Testis (tissue), 3 donors: ENCODE results near the gene OR2T5. TPM values are rescaled to one million over a fixed set of nuclear protein-coding genes. Genes with fewer than 3 reads are reported as not detected.
"Not testable (repeated sequence)": the region's sequence is repeated elsewhere in the genome, so short reads cannot be mapped to it uniquely, and the experiment has no call there.

Experiments used
- DNase-seq: peaks from one replicate; pipeline ENCODE4 v3.0.0-alpha.2; 2019
- H3K27ac ChIP-seq, 2 donors: fragments of 200-600 bp; sonication (generic); one replicate each; pipeline ENCODE4 v1.5.1; 2019
- H3K27me3 ChIP-seq: fragments of 200-600 bp; sonication (generic); one replicate; pipeline ENCODE4 v1.5.1; 2019
- H3K36me3 ChIP-seq: fragments of 200-600 bp; sonication (generic); one replicate; pipeline ENCODE4 v1.5.1; 2017; ENCODE audit warnings: low read depth; ENCODE audit errors: missing control alignments
- H3K4me1 ChIP-seq: fragments of 200-600 bp; sonication (generic); one replicate; pipeline ENCODE4 v1.5.1; 2019
- H3K4me3 ChIP-seq, 2 donors: fragments of 200-600 bp; sonication (generic); one replicate each; pipeline ENCODE4 v1.5.1; 2017 to 2019
- H3K9me3 ChIP-seq: fragments of 200-600 bp; sonication (generic); one replicate; pipeline ENCODE4 v1.5.1; 2017
- POLR2A ChIP-seq: fragments of 450-650 bp; IDR thresholded peaks from one replicate; pipeline ENCODE4 v1.6.1; 2017; ENCODE audit warnings: antibody characterized with exemption, mild to moderate bottlenecking, moderate library complexity
- WGBS, 2 donors: methylation state at CpG; one replicate each; pipeline ENCODE4 v1.1.5; 2018; 5-methylcytosine and 5-hydroxymethylcytosine counted together
- intact Hi-C: fragments of 100-400 bp; cut with DNase I; formaldehyde crosslinking; loops from one replicate; pipeline ENCODE4 v1.15.1; 2023; ENCODE audit warnings: low total_unique reads
- polyA plus RNA-seq: library from polyadenylated mRNA; stranded (reverse); fragments of 350-450 nt; fragmentation: Illumina TruSeq; extraction: RNeasy Lipid Tissue Mini Kit (QIAGEN cat#74804); gene quantifications from one replicate; pipeline ENCODE4 v1.2.3, GENCODE V29; 2014; ENCODE audit warnings: low read depth, low replicate concordance; ENCODE audit not compliant: insufficient read depth
- total RNA-seq, 2 donors: library from RNA; depleted of rRNA; stranded (reverse); fragments of >200 nt; gene quantifications; one replicate each; pipeline ENCODE4 v1.2.3, GENCODE V29; 2016
- TF ChIP-seq, protein P1 (sequence below), 3 experiments: fragments of 450-650 bp in 2 of 3; fragments of 200-600 bp in 1 of 3; sonication (generic) in 1 of 3; IDR thresholded peaks; one replicate each; pipeline ENCODE4 v1.5.1; 2016 to 2019; ENCODE audit warnings: antibody characterized with exemption in 3 of 3, mild to moderate bottlenecking in 2 of 3, moderate library complexity in 1 of 3

Gene OR2T5
- total and polyA plus RNA-seq, 3 donors from 2014 or later = not detected

GRCh38 chr1:248456635-248457034 is 31.8 kb upstream of the OR2T5 start:
- whole genome bisulfite sequencing, 2 donors = no CpG with 5 or more reads among the region's 2 CpGs
- H3K4me1 ChIP-seq, H3K4me3 ChIP-seq, H3K27ac ChIP-seq, intact Hi-C loops, H3K36me3 ChIP-seq, H3K9me3 ChIP-seq, H3K27me3 ChIP-seq, DNase-seq: not testable (repeated sequence)

- H3K27me3 ChIP-seq, H3K27ac ChIP-seq, H3K9me3 ChIP-seq, H3K4me3 ChIP-seq, DNase-seq, H3K36me3 ChIP-seq, intact Hi-C loops, H3K4me1 ChIP-seq: not testable (repeated sequence)
- WGBS, 2 donors = 65 to 74% methylated on average over 7 of the region's 7 CpGs
Observed at GRCh38 chr1:248459117-248459516, 29.3 kb upstream of the OR2T5 start.

DNA sequence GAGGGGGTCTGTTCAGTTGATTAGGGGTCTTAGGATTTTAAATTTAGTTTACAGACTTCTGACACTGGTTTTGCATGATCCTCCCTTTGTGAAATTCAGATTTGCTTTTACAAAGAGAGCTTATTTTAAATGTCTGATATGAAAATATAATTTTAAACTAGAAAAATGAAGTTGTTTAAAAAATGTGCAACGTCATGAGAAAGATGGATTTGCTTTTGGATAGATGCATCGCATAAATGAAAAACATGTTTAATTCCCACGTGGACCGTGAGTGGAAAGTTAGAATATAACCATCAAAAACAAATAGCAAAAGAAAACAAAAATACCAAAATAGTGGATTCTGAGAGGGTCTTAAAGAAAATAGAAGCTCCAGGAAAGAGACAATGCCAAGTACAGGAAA is 17.2 kb upstream of the OR2T5 start:
- 84 to 92% methylated on average over 4 of the region's 4 CpGs for WGBS, 2 donors
- H3K36me3 ChIP-seq = no peaks in the 10 kb centered on the region
- TF ChIP-seq, protein P1, sequence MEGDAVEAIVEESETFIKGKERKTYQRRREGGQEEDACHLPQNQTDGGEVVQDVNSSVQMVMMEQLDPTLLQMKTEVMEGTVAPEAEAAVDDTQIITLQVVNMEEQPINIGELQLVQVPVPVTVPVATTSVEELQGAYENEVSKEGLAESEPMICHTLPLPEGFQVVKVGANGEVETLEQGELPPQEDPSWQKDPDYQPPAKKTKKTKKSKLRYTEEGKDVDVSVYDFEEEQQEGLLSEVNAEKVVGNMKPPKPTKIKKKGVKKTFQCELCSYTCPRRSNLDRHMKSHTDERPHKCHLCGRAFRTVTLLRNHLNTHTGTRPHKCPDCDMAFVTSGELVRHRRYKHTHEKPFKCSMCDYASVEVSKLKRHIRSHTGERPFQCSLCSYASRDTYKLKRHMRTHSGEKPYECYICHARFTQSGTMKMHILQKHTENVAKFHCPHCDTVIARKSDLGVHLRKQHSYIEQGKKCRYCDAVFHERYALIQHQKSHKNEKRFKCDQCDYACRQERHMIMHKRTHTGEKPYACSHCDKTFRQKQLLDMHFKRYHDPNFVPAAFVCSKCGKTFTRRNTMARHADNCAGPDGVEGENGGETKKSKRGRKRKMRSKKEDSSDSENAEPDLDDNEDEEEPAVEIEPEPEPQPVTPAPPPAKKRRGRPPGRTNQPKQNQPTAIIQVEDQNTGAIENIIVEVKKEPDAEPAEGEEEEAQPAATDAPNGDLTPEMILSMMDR (IDR thresholded peaks at IDR 0.05) = no peak
- TF ChIP-seq POLR2A = no peak
- no peaks in the 10 kb centered on the region for H3K9me3 ChIP-seq
- no peaks in the 10 kb centered on the region for H3K27me3 ChIP-seq
- no peak overlapping the region for H3K27ac ChIP-seq
- H3K4me3 ChIP-seq = no peak overlapping the region
- no peak for DNase-seq
- intact Hi-C loops = no loop called here
- no peaks in the 10 kb centered on the region for H3K4me1 ChIP-seq

DNA sequence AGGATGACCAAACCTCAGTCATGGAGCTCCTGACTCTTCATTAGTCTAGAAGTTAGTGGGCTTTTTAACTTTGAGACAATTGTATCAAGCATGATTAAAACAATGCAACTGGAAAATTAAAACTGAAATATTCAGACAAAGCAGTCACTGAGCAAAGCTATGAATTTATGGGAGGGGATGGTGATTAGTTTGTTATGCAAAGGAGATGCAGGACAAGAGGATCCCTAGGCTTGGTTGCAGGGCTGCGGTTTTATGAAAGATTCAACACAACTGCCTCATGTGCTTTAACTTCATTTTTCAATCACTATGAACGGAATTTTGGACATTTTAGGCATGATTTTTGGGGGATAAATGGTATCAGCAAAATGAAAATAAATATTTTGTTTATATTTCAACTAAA is 16.3 kb upstream of the OR2T5 start:
- H3K27ac ChIP-seq, H3K36me3 ChIP-seq, H3K4me1 ChIP-seq, H3K27me3 ChIP-seq, intact Hi-C loops, DNase-seq, H3K9me3 ChIP-seq, H3K4me3 ChIP-seq: not testable (repeated sequence)
- WGBS, 2 donors = 69 to 75% methylated on average over 2 of the region's 2 CpGs

- H3K9me3 ChIP-seq, H3K27me3 ChIP-seq, H3K27ac ChIP-seq, DNase-seq, intact Hi-C loops, H3K4me3 ChIP-seq, H3K4me1 ChIP-seq, H3K36me3 ChIP-seq: not testable (repeated sequence)
- WGBS, 2 donors = 74 to 86% methylated on average over 1 to 2 of the region's 2 CpGs
Observed at GRCh38 chr1:248473051-248473450, 15.3 kb upstream of the OR2T5 start, which contains the start of gene OR2T3. Gene OR2T3 (plus strand): TSS chr1:248473351. CDS start chr1:248473351, 0 bp downstream.

GRCh38 chr1:248475660-248476059 is 12.7 kb upstream of the OR2T5 start:
- H3K27ac ChIP-seq, DNase-seq, H3K9me3 ChIP-seq, intact Hi-C loops, H3K4me3 ChIP-seq, H3K4me1 ChIP-seq, H3K27me3 ChIP-seq, H3K36me3 ChIP-seq: not testable (repeated sequence)
- WGBS, 2 donors = no CpG with 5 or more reads among the region's 1 CpG

DNA sequence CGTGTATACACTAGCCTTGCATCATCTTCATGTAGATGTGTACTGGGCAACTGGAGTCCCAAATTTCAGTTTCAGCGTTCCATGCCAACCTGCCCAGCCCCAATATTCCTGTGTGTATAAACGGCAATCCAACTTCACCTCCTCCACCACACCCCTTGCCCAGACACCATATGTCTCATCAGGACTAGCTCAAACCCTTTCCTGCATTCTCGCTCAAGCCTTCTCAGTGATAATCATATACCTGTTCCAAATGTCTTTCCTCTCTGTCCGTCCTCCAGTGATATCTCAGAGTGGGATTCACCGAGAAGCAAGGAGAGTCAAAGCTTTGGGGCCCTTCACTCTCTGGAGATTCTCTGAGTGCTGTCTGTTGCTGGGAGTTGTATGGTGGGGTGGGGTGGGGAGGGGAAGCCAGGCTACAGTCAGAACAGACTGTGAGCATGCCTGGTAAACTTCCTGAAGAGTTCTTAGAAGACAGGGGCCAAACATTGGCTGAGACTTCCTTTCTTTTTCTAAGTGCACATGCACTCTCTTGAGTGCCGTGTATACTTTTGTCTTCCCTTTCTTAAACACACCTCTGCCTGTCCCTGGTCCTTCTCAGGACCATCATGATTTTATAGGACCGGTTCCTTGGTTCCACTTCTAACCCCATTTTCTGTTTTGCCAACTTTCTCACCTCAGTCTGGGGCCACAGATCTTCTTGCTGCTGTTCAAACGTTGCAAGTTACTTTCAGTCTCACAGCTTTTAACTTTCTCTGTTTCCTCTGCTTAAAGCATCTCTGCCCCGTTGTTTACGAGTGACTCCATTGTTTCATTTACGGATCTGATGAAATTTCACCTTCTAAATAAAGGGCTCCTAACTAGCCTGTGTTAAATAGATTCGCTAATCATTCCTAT is 6.5 kb upstream of the OR2T5 start:
- H3K36me3 ChIP-seq, H3K4me1 ChIP-seq, H3K4me3 ChIP-seq, intact Hi-C loops, H3K27ac ChIP-seq, DNase-seq, H3K9me3 ChIP-seq, H3K27me3 ChIP-seq: not testable (repeated sequence)
- 74 to 76% methylated on average over 13 of the region's 13 CpGs for WGBS, 2 donors

DNA sequence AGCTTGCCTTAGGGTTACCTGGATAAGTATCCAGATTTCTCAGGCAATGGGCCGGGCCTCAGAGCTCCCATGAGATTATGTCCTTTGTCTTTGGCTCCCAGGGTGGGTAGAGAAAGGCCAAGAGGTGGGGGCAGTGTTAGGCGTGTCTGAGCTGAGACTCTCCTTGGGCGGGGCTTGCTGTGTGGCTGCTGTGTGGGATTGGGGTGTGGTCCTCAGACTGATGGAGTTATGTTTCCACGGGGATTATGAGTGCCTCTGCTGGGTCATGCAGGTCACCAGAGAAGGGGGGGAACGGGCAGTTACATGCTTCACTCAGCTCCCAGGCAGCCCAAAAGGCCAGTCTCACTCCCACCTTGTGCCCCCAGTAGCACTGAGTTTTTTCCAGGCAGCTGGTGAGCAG is 8.3 kb downstream of the OR2T5 start:
- DNase-seq, intact Hi-C loops, H3K27ac ChIP-seq, H3K4me3 ChIP-seq, H3K4me1 ChIP-seq, H3K27me3 ChIP-seq, H3K36me3 ChIP-seq, H3K9me3 ChIP-seq: not testable (repeated sequence)
- no CpG with 5 or more reads among the region's 5 CpGs for WGBS, 2 donors

GRCh38 chr1:248500305-248501035 is 12.1 kb downstream of the OR2T5 start:
- 62 to 76% methylated on average over 1 of the region's 2 CpGs for WGBS, 2 donors
- H3K36me3 ChIP-seq, H3K9me3 ChIP-seq, H3K27me3 ChIP-seq, H3K4me1 ChIP-seq, H3K27ac ChIP-seq, DNase-seq, H3K4me3 ChIP-seq, intact Hi-C loops: not testable (repeated sequence)

DNA sequence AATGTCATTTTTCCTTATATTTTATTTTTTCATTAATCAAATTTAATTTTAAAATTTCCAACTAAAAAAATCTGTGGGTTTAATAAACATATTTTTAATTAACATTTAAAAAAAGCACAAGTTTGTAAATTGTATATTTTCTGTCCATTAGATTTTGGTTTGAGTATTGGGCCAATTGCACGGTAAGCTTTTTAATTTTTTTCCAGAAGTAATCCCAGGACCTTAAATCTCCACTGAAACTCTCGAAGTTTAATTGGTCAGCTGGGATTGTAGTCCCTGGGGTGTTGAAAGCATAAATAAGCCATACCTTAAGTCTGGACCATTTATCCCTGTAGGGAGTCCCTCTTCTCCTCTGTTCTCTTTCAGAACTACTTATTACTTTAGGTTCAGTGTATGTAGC is 19.4 kb downstream of the OR2T5 start, which contains the start of gene OR2G6:
TSS of gene OR2G6 (plus strand) at position 301 of the 400 bp plus-strand sequence. CDS start 13,574 bp downstream, outside the sequence.
- H3K4me3 ChIP-seq, intact Hi-C loops, H3K27ac ChIP-seq, H3K9me3 ChIP-seq, H3K36me3 ChIP-seq, DNase-seq, H3K4me1 ChIP-seq, H3K27me3 ChIP-seq: not testable (repeated sequence)
- no CpG with 5 or more reads among the region's 2 CpGs for WGBS, 2 donors

DNA sequence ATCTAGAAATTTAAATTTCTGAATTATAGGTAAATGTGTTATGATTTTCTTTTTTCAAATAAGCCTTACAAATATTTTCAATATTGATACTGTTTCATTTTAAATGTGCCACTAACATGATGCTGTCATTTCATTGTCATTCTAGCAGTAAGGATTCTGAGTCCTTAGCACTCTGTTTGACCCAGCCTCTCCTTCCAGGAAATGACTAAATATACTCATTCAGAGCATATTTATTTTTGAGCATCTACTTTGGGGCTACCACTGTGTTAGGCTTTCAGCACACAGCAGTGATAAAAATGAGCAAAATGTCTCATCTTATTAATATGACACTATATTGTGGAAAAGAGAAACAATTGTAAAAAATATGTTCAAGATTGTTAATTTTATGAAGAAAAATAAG is 21.8 kb downstream of the OR2T5 start:
- H3K9me3 ChIP-seq, H3K36me3 ChIP-seq, H3K27me3 ChIP-seq, H3K4me3 ChIP-seq, H3K27ac ChIP-seq, H3K4me1 ChIP-seq, DNase-seq, intact Hi-C loops: not testable (repeated sequence)
